ENCODE results near the gene ARL11.

DNA sequence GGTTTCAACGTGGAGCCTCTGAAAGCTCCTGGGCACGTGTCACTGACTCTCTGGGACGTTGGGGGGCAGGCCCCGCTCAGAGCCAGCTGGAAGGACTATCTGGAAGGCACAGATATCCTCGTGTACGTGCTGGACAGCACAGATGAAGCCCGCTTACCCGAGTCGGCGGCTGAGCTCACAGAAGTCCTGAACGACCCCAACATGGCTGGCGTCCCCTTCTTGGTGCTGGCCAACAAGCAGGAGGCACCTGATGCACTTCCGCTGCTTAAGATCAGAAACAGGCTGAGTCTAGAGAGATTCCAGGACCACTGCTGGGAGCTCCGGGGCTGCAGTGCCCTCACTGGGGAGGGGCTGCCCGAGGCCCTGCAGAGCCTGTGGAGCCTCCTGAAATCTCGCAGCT is 2.3 kb downstream of the ARL11 start:
- TF ChIP-seq EZH2phosphoT487 (IDR thresholded peaks at IDR 0.05; ENCODE audit: insufficient read depth, low read depth): no peak
- TF ChIP-seq EZH2 (IDR thresholded peaks at IDR 0.05; ENCODE audit: insufficient read depth, poor library complexity, severe bottlenecking): no peak

All from GM23248 (cell line).